GM18867 (cell line): ENCODE measurements around the gene GPC3.

Source experiments
- ATAC-seq: cut with Tn5 transposase; IDR thresholded peaks from one replicate; pipeline ENCODE4 v1.9.1; 2021; ENCODE audit warnings: mild to moderate bottlenecking, moderate library complexity; ENCODE audit not compliant: unreplicated experiment

Gene GPC3

GRCh38 chrX:133706890-133707289 lies 278.5 kb downstream of the GPC3 start:
- ATAC-seq = no peak

DNA sequence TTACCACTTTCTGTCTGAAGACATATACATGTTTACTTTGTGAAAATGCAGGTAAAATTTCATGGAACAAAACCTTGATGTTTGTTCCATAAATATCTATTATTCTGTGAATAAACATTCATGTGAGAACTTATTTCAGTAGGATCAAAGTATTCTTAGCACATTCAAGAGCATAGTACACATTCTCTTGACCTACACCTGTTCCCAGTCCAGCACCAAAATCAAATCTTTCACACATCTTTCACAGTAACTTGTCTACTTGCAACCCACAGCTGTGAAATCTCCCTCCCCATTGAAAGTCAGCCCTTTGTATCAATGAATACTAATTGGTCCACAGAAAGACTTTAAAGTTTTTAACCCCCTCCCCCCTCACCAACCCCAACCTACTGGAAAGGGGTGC lies 283.2 kb downstream of the GPC3 start:
- no peak for ATAC-seq

- no peak for ATAC-seq
These were observed 286.2 kb downstream of the GPC3 start for GRCh38 chrX:133699023-133699728.

DNA sequence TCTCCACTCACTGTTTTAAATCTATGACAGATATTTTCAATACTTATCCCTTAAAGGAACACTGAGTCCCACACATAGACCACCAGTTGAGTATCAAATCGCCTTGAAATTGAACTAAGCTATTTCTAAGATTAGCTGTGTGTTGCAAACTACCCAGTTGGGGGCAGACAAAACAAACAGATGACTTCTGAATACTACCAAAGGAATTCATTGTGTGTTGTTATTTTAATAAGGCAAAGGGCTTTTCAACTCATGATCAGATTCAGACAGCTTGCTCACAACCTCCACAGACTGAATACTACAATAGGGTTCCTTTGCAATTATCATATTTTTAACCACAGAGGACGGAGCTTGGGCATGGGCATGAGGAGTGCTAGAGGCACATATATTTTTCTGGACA lies 287.1 kb downstream of the GPC3 start:
- ATAC-seq = no peak

DNA sequence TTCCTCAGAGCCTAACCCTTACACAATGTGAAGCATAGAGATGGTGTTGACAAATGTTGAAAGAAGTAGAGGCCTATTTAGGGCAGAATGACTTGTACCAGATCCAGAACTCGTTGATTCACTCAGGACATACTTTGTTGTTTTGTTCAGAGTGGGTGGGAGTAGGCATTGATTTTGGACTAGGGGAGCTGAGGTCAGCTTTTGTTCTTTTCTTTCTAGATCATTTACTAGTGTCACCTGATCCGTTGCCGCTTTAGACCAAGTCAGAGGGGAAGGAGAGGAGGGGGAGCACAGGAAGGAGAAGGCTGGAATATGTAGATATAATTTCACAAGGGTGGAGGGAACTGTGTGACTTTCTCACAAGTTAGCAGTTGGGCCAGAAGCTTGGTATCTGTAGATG lies 287.7 kb downstream of the GPC3 start:
- no peak for ATAC-seq

DNA sequence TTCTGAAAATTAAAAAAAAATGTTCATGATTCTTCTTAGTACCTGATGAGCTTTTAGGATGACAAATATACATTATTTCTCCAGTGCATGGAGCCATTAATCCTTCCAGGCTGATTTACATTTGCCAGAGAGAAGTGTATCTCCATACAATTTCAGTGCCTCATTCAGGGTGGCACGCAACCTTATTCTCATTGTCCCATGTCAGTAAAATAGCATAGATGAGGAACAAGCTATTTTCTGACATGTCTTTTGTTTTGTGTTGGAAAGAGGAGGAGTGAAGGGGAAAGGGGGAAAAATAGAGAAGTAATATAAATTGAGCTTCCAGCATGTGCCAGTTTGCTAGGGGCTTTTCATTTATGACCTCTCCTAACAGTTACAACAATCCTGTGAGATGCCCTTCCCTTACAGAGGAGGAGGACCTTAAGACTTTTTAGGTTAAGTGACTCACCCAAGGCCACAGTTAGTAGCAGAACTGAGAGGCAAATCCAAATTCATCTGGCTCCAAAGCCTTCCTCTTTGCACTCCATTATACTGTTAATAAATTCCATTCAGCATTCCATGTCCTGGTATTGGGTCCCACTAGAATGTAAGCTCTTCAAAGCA lies 295.3 kb downstream of the GPC3 start:
- no peak for ATAC-seq

- no peak for ATAC-seq
These were observed 299.6 kb downstream of the GPC3 start for GRCh38 chrX:133685822-133686221.

- no peak for ATAC-seq
These were observed 303.5 kb downstream of the GPC3 start for GRCh38 chrX:133681897-133682296.

DNA sequence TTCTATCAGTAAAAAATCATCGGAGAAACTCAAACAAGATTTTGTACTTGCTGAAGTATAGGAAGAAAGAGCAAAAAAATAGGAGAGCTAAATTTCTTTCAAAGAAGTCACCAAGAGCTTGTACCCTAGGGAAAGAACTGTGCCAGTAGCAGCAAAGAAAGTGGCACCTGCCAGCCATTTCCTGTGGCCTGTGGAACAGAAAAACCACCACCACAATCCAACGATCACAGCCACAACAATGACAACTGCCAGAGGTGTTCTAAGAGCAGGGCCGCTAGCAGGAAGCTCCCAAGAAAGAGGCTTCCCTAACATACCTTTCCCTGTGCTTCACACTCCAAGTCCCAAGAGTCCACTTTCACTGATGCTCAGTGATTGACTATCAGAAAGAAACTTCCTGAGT lies 304.0 kb downstream of the GPC3 start:
- no peak for ATAC-seq

- no peak for ATAC-seq
These were observed 308.0 kb downstream of the GPC3 start for GRCh38 chrX:133677123-133678063.

GRCh38 chrX:133676344-133677122 lies 308.9 kb downstream of the GPC3 start:
- ATAC-seq = no peak

DNA sequence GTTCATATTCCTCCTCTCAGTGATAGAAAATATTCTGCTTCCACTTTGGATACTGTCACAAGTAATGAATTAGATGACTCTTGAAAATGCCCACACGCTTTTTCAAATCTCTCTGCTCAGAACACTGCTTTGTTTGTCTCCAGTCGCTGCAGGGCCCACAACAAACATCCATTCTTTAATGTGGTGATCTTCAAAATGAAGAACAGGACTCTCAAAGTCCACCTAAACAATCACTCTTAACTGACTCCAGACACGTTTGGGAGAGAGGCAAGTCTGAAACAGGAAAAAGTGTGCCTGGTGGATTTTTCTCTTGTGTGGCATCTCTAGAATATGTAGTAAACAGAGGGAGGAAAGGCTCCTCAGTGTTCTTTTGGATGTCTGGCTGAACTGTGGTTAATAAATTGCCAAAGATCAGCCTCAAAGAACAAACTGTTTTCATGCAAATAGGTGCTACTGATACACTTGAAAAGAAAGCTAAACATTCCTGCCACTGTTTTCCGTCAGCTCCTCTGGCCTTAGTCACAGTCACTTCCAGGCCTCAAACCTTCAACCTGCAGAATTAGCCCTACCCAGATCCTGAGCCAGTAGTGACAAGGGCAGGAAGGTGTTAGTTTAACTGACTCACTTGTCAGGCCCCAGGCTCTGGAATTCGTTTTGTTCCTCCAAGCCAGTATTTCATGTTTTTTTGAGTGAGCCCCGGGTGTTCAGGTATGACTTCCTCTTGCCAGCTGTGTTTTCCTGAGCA lies 310.5 kb downstream of the GPC3 start:
- no peak for ATAC-seq

DNA sequence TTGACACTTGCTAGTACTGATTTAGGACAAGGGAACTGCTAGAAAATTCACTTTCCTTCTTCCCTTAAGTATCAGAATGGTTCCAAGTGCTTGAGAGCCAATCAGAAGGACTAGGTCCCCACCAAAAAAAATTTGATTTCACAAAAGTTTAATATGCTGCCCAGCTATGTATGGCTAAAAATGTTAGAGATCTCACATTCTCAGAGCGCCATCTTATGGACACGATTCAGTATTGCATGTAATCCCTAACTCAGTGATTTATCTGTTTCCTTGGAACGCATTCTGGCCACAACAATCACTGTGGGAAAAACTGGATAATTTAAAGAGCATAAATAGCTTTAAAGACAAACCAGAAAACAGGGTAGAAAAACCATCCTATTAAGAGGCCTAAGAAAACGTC lies 315.0 kb downstream of the GPC3 start:
- no peak for ATAC-seq

- ATAC-seq = no peak
These were observed 316.2 kb downstream of the GPC3 start for GRCh38 chrX:133669214-133669613.

GRCh38 chrX:133668225-133668931 lies 317.0 kb downstream of the GPC3 start:
- no peak for ATAC-seq

GRCh38 chrX:133666256-133666655 lies 319.1 kb downstream of the GPC3 start:
- no peak for ATAC-seq

DNA sequence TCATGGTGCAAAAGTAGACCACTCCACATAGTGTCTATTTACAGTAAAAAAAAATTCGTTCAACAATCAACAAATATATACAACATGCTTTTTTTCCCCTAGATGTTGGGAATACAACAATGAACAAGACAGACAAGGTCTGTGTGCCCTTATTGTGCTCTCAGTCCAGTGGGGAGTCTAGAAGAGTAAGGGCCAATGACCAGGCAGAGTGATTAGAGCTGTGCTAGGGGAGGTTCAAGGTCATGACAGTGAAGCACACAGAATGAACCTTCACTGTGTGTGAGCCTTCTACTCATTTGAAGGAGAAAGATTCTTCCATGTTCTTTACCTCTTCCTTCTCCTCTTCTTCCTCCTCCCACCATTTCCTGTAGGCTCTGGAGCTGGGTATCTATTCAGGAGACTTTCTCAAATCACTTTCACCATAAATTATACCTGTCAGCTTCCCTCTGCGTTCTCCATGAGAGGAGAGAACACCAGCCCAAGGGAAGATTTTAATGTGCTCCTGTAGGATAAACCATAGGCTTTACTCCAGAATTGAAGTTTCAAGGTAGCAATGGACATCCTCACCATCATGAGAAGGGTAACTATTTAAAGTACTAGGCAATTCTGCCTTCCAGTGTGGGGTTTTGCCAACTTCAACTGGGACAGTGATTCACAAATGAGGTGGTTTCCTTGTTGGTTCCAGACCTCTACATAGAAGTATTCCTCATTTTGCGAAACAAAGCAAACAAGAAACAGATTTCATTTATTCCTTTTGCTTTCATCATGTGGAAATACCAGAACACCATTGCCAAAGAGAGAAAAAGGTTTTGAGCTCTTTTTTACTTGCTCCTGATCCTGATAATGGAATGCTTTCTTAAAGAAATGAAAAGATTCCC lies 323.2 kb downstream of the GPC3 start:
- no peak for ATAC-seq

DNA sequence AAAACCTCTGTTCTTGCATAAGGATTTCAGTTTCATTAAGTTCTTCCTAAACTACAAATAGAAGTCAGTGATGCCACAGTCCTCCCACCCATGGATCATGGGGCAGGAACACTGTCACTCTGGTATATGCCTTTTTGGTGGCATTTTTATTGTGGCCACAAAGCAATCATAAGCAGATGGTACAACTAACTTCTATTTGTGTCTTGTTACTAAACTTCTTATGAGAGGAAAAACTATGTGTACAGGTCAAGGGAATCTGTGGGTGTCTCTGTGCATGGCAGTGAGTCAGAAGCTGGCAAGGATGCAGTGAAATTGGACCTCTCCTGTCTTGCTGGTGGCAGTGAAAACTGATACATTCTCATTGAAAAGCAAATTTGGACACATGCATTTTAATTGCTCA lies 325.1 kb downstream of the GPC3 start:
- ATAC-seq = no peak
